ENCODE results near the gene PRDM15. TPM values are rescaled to one million over a fixed set of nuclear protein-coding genes. Genes with fewer than 3 reads are reported as not detected.

The PRDM15 gene
- total RNA-seq, 1 experiment from 2014 or later = 9.9 TPM

- no peak for DNase-seq
- H4K20me1 ChIP-seq (ENCODE audit: control insufficient read depth, insufficient read depth, insufficient read length) = no peaks in the 10 kb centered on the region
- peak overlapping the region; percentile 72 to 89 for H3K4me3 Mint-ChIP-seq
- H3K9ac ChIP-seq (ENCODE audit: extremely low read depth, insufficient read length, low read length) = no peak overlapping the region
- H2BK15ac ChIP-seq (ENCODE audit: low read depth, low read length) = no peak overlapping the region
- peaks cover 3% of the 10 kb centered on the region for H3K79me1 ChIP-seq (ENCODE audit: insufficient read depth, low read depth, low read length, poor library complexity, severe bottlenecking)
- H3K23me2 ChIP-seq (ENCODE audit: insufficient read length, low read depth, low read length, poor library complexity, severe bottlenecking) = peaks cover 4% of the 10 kb centered on the region
- H2BK12ac ChIP-seq (ENCODE audit: insufficient read length, low read depth, low read length) = no peak overlapping the region
- H3K4me1 ChIP-seq (ENCODE audit: insufficient read depth, low read length) = no peaks in the 10 kb centered on the region; the same call in 1 of the 2 replicates
- peaks cover 0 to 9% (median 0%) of the 10 kb centered on the region in 3 experiments; a peak in 2 of 7 replicates for H3K36me3 Mint-ChIP-seq (ENCODE audit: insufficient read depth in 1 of 3, low read depth in 3 of 3)
- no peak overlapping the region for H3T11ph ChIP-seq (ENCODE audit: low read length)
- H4K8ac ChIP-seq (replicated peaks; ENCODE audit: insufficient read length, low read depth, low read length) = no peak overlapping the region
- H3K9me3 Mint-ChIP-seq = no peaks in the 10 kb centered on the region; a peak in 1 of 5 replicates
- H4K5ac ChIP-seq (ENCODE audit: insufficient read length, low read depth, low read length) = no peak overlapping the region
- no peak overlapping the region for H3K4ac ChIP-seq (ENCODE audit: low read depth, low read length)
- no peak overlapping the region for H3K27ac ChIP-seq (ENCODE audit: insufficient read length, low read depth, low read length)
- H3K9me3 ChIP-seq (ENCODE audit: control insufficient read depth, low read depth, low read length) = no peaks in the 10 kb centered on the region
- TF ChIP-seq CTCF (conservative IDR thresholded peaks at IDR 0.05) = no peak
- no peak overlapping the region for H3K56ac ChIP-seq (ENCODE audit: insufficient read length, low read depth, low read length)
- no peak overlapping the region for H3K4me2 ChIP-seq (ENCODE audit: insufficient read depth, insufficient read length, low read length)
- no peak overlapping the region for H2BK5ac ChIP-seq (ENCODE audit: insufficient read length, low read length)
- no peak overlapping the region for H4K91ac ChIP-seq (ENCODE audit: insufficient read length, low read depth, low read length)
- H3K18ac ChIP-seq (ENCODE audit: insufficient read length, low read depth, low read length) = no peak overlapping the region
- H3K79me2 ChIP-seq (ENCODE audit: insufficient read depth, low read length) = no peaks in the 10 kb centered on the region
- no peaks in the 10 kb centered on the region; the same call in 1 of the 2 replicates for H3K27me3 Mint-ChIP-seq (ENCODE audit: low read depth)
- H3K4me1 Mint-ChIP-seq = peaks cover 19 to 22% of the 10 kb centered on the region in 2 experiments
- H3K23ac ChIP-seq (ENCODE audit: insufficient read length, low read depth, low read length) = no peak overlapping the region
- H2AFZ ChIP-seq (ENCODE audit: low read length) = no peak overlapping the region
- no peak overlapping the region for H3K27ac Mint-ChIP-seq
- no peak overlapping the region for H2BK20ac ChIP-seq (ENCODE audit: low read depth, low read length, poor library complexity, severe bottlenecking)
- H3K27me3 ChIP-seq (ENCODE audit: insufficient read depth, low read length) = no peaks in the 10 kb centered on the region
- H2AK5ac ChIP-seq (ENCODE audit: insufficient read length, low read length) = no peak overlapping the region
- no peak overlapping the region for H3K14ac ChIP-seq (ENCODE audit: insufficient read depth, low read length)
- H2BK120ac ChIP-seq (ENCODE audit: low read depth, low read length, poor library complexity, severe bottlenecking) = no peak overlapping the region
- no CpG with 5 or more reads among the region's 9 CpGs for WGBS (ENCODE audit: extremely low coverage, insufficient read length, low lambda C conversion rate)
Measured at GRCh38 chr21:41880153-41880552, 1.0 kb upstream of the PRDM15 start.

All from H9 (cell line).